Vagina (tissue), 2 donors: ENCODE results near the gene CFAP119.
"Not testable (repeated sequence)": the region's sequence is repeated elsewhere in the genome, so short reads cannot be mapped to it uniquely, and the experiment has no call there.

Source experiments
- CTCF ChIP-seq, 3 experiments: fragments of 450-650 bp in 2 of 3; fragments of 200-600 bp in 1 of 3; sonication (generic) in 1 of 3; IDR thresholded peaks; one replicate each; pipeline ENCODE4 v1.5.1; 2017 to 2019; ENCODE audit warnings: antibody characterized with exemption in 3 of 3, mild to moderate bottlenecking in 2 of 3, moderate library complexity in 2 of 3
- POLR2A ChIP-seq, 2 donors: fragments of 450-650 bp; IDR thresholded peaks; one replicate each; pipeline ENCODE4 v1.6.1; 2017; ENCODE audit warnings: antibody characterized with exemption in 2 of 2, mild to moderate bottlenecking in 2 of 2, moderate library complexity in 2 of 2

GRCh38 chr16:30808890-30809426 lies 47.1 kb upstream of the CFAP119 start:
- TF ChIP-seq CTCF, POLR2A (IDR thresholded peaks at IDR 0.05): not testable (repeated sequence)
